MM.1S (cell line): Measurements from ENCODE around the gene RPL7A.

Experiments
- DNase-seq: peaks from one replicate; pipeline ENCODE4 v3.0.0-alpha.2; 2015
- H2AFZ ChIP-seq: fragments of 300-600 bp; sonication (generic); 2 replicates; pipeline ENCODE4 v1.6.0; 2016; ENCODE audit warnings: antibody characterized with exemption, low read length
- H3F3A ChIP-seq: fragments of 300-600 bp; sonication (generic); 2 replicates; pipeline ENCODE4 v1.6.1; 2016; ENCODE audit warnings: mild to moderate bottlenecking, antibody characterized with exemption, low read length, moderate library complexity, mixed read lengths; ENCODE audit not compliant: insufficient read depth
- H3K27ac ChIP-seq: fragments of 300-600 bp; sonication (generic); 2 replicates; pipeline ENCODE4 v1.5.1; 2016; ENCODE audit warnings: mild to moderate bottlenecking, low read length
- H3K27me3 ChIP-seq: fragments of 300-600 bp; sonication (generic); replicated peaks from 2 replicates; pipeline ENCODE4 v1.6.0; 2016; ENCODE audit warnings: low read length; ENCODE audit not compliant: insufficient read depth
- H3K36me3 ChIP-seq: fragments of 300-600 bp; sonication (generic); replicated peaks from 2 replicates; pipeline ENCODE4 v1.6.1; 2016; ENCODE audit warnings: mild to moderate bottlenecking, low read length, mixed read lengths; ENCODE audit not compliant: insufficient read depth
- H3K4me1 ChIP-seq: fragments of 300-600 bp; sonication (generic); 2 replicates; pipeline ENCODE4 v1.6.1; 2016; ENCODE audit warnings: low read length, mixed read lengths
- H3K4me2 ChIP-seq: fragments of 300-600 bp; sonication (generic); 2 replicates; pipeline ENCODE4 v1.6.0; 2016; ENCODE audit warnings: low read depth, low read length
- H3K4me3 ChIP-seq: fragments of 300-600 bp; sonication (generic); 2 replicates; pipeline ENCODE4 v1.5.1; 2016; ENCODE audit warnings: low read length, mixed read lengths
- H3K79me2 ChIP-seq: fragments of 300-600 bp; sonication (generic); 2 replicates; pipeline ENCODE4 v1.6.1; 2016; ENCODE audit warnings: mixed run types, low read length, mixed read lengths
- H3K9ac ChIP-seq: fragments of 300-600 bp; sonication (generic); 2 replicates; pipeline ENCODE4 v1.6.1; 2016; ENCODE audit warnings: low read length, mixed read lengths
- H3K9me2 ChIP-seq: fragments of 300-600 bp; sonication (generic); replicated peaks from 2 replicates; pipeline ENCODE4 v1.6.1; 2016; ENCODE audit warnings: mild to moderate bottlenecking, low read length, mixed read lengths; ENCODE audit not compliant: insufficient read depth
- H3K9me3 ChIP-seq: fragments of 300-600 bp; sonication (generic); replicated peaks from 2 replicates; pipeline ENCODE4 v1.6.1; 2016; ENCODE audit warnings: mild to moderate bottlenecking, low read length, mixed read lengths; ENCODE audit not compliant: insufficient read depth
- H4K20me1 ChIP-seq: fragments of 300-600 bp; sonication (generic); 2 replicates; pipeline ENCODE4 v1.6.1; 2016; ENCODE audit warnings: mild to moderate bottlenecking, low read length, moderate library complexity, mixed read lengths; ENCODE audit not compliant: insufficient read depth
- EZH2 ChIP-seq: fragments of 300-600 bp; sonication (generic); optimal IDR thresholded peaks from 2 replicates; pipeline ENCODE3; 2017; ENCODE audit warnings: low read depth, mild to moderate bottlenecking, antibody characterized with exemption, low read length, mixed read lengths
- EZH2phosphoT487 ChIP-seq: fragments of 300-600 bp; sonication (generic); IDR thresholded peaks from 2 replicates; pipeline ENCODE4 v1.6.1; 2018; ENCODE audit warnings: antibody characterized with exemption, low read length
- TF ChIP-seq, protein P1 (sequence below): fragments of 300-600 bp; sonication (generic); IDR thresholded peaks from 2 replicates; pipeline ENCODE4 v1.5.1; 2016; ENCODE audit warnings: antibody characterized with exemption, low read length, mixed read lengths

Gene RPL7A

DNA sequence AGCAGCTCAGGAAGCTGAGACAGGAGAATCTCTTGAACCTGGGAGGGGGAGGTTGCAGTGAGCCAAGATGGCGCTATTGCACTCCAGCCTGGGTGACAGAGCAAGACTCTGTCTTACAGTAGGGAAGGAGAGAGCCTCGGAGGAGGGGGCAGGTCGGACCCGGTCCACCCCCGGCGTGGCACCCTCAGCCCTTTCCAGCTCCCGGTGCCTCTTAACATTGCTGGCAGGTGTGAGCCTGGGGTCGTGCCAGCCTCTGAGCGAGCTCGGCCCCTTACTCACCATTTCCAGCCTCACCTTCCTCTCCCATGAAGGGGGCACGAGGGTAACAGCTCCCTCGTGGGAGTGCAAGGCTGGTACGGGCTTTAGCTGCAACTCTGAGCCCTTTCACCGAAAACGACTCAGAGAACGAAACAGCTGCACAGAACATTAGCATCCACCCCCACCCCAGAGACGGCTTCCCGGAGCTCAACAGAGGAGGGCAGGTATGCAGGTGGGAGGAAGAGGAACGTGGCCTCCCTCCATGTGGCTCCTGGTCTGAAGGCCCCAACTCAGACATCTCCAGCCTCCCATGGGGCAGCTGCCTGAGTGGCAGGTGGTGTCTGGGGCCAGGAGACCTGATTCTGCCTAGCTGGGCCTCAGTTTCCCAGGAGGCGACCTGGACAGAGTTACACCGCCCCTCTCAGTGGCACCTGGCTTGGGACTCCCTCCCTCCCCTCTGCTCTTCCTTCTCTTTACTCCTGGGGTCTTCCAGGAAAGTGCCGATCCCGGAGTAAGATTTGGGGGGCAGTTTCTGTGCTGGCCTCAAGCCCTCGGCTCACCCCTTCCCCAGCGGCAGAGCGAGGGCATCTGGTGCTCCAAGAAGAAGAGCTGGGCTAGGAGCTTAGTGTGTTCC, 44.5 kb upstream of the RPL7A start:
- Histone ChIP-seq H3K4me3 (no peak overlapping the region), H3K36me3 (no peaks in the 10 kb centered on the region), H3K27me3 (peaks cover 93% of the 10 kb centered on the region), H3K9ac (no peak overlapping the region), H4K20me1 (no peaks in the 10 kb centered on the region), H3K27ac (no peak overlapping the region), H3F3A (no peaks in the 10 kb centered on the region), H3K4me1 (no peaks in the 10 kb centered on the region), H3K4me2 (no peak overlapping the region), H3K9me3 (no peaks in the 10 kb centered on the region), H2AFZ (no peak overlapping the region), H3K9me2 (no peaks in the 10 kb centered on the region), H3K79me2 (no peaks in the 10 kb centered on the region)
- TF ChIP-seq EZH2, result no peak
- TF ChIP-seq, protein P1, sequence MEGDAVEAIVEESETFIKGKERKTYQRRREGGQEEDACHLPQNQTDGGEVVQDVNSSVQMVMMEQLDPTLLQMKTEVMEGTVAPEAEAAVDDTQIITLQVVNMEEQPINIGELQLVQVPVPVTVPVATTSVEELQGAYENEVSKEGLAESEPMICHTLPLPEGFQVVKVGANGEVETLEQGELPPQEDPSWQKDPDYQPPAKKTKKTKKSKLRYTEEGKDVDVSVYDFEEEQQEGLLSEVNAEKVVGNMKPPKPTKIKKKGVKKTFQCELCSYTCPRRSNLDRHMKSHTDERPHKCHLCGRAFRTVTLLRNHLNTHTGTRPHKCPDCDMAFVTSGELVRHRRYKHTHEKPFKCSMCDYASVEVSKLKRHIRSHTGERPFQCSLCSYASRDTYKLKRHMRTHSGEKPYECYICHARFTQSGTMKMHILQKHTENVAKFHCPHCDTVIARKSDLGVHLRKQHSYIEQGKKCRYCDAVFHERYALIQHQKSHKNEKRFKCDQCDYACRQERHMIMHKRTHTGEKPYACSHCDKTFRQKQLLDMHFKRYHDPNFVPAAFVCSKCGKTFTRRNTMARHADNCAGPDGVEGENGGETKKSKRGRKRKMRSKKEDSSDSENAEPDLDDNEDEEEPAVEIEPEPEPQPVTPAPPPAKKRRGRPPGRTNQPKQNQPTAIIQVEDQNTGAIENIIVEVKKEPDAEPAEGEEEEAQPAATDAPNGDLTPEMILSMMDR, result no peak
- TF ChIP-seq EZH2phosphoT487, result no peak
- no peak for DNase-seq

DNA sequence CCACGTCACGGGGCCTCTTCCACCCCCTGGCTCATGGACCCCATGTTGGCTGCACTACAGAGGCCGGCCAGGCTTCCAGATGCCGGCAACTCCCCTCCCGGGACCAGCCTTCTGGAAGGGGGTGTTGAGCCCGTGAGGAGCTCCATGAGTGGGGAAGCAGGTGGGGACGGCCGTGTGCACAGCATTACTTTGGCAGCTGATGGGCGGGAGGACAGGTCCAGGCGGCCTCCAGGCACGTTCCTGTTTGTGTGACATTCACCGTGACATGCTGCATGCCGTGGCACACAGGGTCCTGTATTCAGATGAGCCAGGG, 43.9 kb upstream of the RPL7A start:
- H3K9me2 ChIP-seq, result no peaks in the 10 kb centered on the region
- H3K9ac ChIP-seq, result no peak overlapping the region
- no peaks in the 10 kb centered on the region for H3F3A ChIP-seq
- no peak overlapping the region for H2AFZ ChIP-seq
- H3K4me1 ChIP-seq, result no peaks in the 10 kb centered on the region
- TF ChIP-seq, protein P1, result no peak
- TF ChIP-seq EZH2, result no peak
- TF ChIP-seq EZH2phosphoT487, result no peak
- no peaks in the 10 kb centered on the region for H3K9me3 ChIP-seq
- H4K20me1 ChIP-seq, result no peaks in the 10 kb centered on the region
- no peak for DNase-seq
- H3K79me2 ChIP-seq, result no peaks in the 10 kb centered on the region
- H3K36me3 ChIP-seq, result no peaks in the 10 kb centered on the region
- H3K4me3 ChIP-seq, result no peak overlapping the region
- peaks cover 89% of the 10 kb centered on the region for H3K27me3 ChIP-seq
- no peak overlapping the region for H3K27ac ChIP-seq
- H3K4me2 ChIP-seq, result no peak overlapping the region

DNA sequence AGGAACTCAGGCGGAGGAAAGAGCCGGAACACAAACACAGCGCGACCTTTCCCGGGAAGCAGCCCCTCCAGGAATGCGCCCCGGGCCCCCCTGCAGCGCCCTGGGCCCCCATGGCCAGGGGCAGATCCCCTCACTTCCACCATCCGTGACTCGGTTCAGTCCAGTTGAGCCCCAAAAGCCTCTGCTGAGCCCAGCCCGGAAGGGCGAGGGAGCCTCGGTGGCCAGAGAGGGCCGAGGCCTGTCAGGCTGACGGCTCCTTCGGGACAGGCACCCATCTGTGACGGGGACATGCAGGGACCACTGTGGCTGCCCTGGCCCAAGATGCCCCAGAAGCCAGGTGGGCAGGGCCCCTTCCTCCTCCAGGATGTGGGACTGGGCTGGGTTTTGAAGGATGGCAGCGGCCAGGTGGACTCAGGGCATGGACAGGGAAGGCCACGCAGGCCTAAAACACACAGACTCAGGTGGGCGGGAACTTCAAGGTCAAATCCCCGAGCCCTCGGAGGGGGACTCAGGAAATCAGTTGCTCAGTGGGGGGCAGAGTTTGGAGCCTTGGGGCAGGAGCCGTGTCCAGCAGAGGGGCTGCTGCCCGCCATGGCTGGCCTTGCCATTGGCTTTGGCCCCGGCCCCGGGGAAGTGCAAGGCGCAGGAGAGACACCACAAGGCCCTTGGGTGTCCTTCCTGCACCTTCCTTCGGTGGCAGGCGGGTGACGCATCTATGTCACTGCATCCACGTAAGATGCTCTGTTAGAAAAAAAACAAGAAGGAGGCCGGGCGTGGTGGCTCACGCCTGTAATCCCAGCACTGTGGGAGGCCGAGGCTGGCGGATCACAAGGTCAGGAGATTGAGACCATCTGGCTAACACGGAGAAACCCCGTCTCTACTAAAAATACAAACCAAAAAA, 43.3 kb upstream of the RPL7A start:
- Histone ChIP-seq H4K20me1 (no peaks in the 10 kb centered on the region), H3K9me3 (no peaks in the 10 kb centered on the region), H3K36me3 (no peaks in the 10 kb centered on the region), H3K4me3 (no peak overlapping the region), H3K9ac (no peak overlapping the region), H3K79me2 (no peaks in the 10 kb centered on the region), H2AFZ (no peak overlapping the region), H3K27me3 (peaks cover 89% of the 10 kb centered on the region), H3K4me1 (no peaks in the 10 kb centered on the region), H3K4me2 (no peak overlapping the region), H3K9me2 (no peaks in the 10 kb centered on the region), H3F3A (no peaks in the 10 kb centered on the region), H3K27ac (no peak overlapping the region)
- no peak for DNase-seq
- TF ChIP-seq EZH2phosphoT487 (no peak), EZH2 (no peak)
- TF ChIP-seq, protein P1, result no peak
